NCI-H524 (cell line): ENCODE results near the gene AUH.

Experiments used
- DNase-seq, 2 experiments: peaks; one replicate each; lab custom pipeline; 2025; lab: John Stamatoyannopoulos, UW

AUH gene

DNA sequence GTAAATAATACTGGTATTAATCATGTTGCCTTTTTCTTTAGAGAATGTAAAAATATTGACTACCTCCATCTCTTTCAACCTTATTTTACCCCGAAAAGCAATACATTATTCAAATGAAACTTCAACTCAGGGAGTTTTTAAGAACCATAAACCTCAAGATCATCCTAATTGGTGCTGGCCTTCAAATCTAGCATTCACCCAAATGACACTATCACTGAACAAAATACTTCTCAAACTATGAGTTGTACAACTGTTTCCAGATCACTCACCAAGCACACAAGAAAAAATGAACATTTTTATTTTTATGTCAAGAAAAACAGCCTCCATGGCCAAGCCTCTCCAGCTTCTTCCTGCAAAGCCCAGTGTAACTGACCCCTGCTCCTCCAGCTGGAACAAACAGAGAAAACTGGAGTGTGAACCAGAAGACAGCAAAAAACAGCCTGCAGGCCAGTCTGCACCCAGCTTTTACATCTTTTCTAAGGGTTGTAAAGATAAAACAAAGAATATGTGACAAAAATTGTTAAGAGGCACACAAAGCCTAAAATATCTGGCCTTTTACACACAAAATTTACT lies 21.2 kb downstream of the AUH start:
- no peak for DNase-seq

DNA sequence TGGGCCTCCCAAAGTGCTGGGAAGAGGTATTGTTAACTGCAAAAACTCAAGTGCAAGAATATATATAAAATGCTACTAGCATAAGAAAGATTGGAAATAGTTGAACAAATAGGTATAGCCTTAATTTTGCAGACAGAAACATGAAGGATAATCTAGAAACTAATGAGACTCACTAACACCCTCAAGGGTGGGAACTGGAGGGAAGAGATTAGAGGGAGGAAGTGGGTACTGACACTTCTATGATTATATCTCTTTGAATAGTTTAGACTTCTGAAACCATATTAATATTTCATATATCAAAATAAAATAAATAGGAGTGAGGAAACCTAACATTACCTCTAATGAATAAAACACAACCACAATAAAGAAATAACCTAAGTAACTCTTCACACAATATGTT lies 23.0 kb downstream of the AUH start:
- DNase-seq: no peak

DNA sequence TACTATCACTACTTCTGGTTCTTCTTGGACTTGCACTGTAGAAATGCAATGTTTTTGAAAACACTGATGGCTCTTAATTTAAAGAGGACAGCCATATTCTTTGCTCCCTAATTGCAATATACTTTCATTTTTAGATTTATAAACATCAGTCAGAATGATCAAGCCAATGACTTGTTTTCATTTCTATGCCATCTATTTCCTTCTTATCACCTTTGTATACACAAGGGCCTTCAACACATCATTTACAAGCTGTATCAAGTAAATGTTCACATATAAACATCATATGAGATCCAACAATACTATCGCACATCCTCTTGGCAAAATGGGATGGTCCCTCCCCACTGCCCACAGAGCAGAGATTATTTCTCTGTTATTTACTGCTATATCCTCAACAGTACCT lies 24.9 kb downstream of the AUH start:
- no peak for DNase-seq

DNA sequence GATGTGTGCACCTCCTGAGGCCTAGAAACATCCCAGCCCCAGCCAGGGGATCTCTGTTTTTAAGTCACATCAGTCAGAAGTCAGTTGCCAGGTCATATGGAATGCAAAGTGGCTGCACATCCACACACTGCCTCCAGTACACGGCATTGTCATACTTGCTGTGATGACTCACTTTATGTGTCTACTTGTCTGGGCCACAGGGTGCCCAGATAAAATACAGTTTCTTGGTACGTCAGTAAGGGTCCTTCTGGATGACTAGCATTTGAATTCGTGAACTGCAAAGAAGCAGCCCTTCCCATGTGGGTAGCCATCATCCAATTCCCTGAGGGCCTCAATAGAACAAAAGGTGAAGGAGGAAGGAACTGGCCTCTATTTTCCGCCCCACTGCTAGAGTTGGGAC lies 27.7 kb downstream of the AUH start:
- no peak for DNase-seq

DNA sequence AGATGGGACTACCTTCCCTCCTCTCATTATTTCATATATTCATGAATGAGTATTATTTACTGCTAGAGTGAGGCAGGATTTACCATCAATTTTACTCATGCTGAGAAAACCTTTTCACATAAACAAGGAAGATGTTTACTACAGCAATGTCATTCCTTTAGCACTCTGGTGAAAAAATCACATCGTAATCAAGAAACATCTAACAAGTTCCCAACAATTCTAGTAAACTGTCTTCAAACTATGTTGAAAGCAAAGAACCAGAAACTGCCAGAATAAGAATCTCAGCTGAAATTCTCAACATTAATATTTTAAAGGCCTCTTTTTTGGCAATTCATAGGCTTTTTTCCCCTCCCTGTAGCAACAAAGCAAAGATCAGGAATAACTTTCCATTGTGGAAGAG lies 28.2 kb downstream of the AUH start:
- DNase-seq: no peak

DNA sequence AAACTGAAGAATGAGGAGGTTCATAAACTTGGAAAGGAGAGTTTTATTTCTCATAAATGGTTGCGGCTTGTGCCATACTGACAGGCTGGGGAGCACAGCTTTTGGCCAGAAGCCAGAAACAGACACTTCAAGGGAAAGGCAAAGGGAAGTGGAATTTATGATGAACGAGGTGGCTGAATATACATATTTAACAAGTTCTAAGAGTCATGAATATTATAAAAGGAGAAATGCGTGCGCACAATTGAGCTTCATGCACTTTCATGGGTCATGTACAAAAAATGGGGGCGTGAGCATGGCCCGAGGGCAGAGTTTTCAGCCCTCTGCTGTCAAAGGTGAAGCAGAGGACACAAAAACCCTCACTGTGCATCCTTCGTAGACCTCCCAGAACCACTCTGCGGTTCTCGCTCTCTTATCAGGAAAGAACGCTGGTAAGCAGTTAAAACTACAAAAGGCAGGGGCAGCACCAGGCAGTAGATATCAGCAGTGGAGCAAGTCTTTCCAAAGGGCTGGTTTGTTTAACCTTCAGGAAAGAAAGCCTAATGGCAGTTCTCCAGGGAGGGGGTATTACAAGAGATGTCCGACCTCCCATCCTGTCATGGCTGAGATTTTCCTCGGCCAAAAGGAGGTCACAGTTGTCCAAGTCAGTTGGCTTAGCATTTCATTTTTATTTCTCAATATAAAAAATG lies 29.0 kb downstream of the AUH start:
- DNase-seq: peak in 1 of 2 experiments; percentile 29

DNA sequence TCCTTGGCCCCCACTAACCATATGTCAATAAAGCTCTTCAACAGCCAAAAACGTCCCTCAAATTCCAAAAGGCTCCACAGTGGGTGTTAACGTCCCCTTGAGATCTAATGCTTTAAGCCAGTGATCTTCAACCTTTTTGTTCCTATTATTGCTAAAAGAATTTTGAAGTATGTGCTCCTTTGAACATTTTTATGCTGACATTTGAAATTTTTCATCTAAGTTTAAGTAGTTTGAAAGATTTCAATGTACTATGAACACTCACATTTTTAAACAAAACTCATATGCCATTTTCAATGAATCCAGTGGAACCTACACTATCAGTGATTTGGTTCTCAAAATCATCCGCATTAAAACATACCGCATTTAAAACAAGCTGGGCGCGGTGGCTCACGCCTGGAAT lies 29.9 kb downstream of the AUH start:
- DNase-seq: no peak

DNA sequence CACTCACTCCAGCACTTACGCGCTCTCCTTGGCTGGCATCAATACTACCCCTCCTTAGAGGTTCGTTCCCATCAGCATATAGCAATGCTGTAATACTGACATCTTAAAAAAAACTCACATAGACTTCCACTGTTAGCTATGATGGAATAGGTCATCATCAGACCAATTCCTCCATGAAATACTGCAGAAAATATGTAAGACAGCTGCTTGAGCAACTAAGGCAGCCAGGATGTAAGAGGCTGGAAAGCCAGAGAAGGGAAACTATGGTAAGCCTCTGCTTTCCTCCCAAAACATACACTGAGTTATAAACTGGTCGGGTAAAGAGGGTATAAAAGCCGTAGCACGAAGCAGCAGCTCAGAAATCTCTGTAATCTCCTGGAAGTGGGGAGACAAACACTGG lies 33.5 kb downstream of the AUH start:
- DNase-seq: no peak

DNA sequence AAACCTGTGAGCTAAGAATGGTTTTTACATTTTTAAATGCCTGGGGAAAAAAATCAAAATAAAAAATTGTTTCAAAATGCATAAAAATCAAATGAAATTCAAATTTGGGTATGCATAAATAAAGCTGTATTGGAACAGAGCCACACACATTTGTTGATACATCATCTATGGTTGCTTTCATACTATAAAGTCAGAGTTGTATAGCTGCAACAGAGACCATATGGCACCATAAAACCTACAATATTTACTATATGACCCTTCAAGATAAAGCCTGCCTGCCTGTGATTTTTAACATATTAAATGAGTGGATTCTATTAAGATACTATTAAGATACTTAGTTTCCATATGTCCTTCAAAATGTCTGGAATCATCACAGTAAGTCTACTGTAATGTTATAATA lies 40.0 kb downstream of the AUH start:
- peak in 1 of 2 experiments; percentile 26 for DNase-seq

DNA sequence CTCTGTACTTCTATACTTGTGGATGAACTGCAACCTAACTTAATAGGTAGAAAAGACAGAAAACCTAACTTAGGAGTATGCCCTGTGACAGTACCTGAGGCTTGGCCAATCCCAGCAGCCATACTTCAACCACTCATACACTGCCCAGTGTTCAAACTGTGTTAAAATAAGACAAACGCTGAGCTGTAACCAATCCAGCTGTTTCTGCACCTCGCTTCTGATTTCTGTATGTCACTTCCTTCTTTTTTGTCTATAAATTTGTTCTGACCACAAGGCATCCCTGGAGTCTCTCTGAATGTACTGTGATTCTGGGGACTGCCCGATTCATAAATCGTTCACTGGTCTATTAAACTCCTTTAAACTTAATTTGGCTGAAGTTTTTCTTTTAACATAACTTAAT lies 41.4 kb downstream of the AUH start:
- no peak for DNase-seq

DNA sequence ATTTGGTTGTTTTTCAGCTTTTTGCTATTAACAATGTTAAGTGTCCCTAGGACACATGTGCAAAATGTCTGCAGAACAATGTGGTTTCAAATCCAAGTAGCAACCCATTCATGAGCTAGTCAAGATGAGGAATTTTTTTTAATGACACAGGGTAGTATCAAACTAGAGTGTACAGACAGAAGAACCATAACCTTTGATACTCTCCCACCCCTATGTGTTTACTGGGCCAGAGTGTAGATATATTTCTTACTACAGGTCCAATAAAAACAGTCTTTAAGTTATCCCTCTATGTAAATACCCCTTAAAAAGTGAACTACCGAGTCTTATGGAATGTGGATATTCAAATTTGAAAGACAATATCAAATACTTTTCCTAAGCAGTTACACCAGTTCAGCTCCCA lies 45.6 kb downstream of the AUH start:
- DNase-seq: no peak

DNA sequence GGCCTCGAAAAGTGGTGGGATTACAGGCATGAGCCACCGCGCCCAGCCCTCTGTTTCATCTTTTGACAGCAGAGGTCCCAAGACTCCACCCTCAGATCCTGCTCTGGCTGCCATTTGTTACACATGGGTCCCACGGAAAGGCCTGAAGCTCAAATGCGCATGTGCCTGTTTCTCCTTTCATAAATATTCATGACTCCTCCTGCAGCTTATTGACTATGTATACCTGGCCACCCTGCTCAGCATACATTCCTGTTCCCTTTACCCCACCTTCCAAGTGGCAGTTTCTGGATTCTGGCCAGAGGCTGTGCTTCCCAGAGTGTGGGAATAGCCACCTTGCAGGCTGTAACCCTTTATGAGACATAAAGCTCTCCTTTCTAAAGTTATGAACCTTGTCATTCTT lies 46.5 kb downstream of the AUH start:
- no peak for DNase-seq

DNA sequence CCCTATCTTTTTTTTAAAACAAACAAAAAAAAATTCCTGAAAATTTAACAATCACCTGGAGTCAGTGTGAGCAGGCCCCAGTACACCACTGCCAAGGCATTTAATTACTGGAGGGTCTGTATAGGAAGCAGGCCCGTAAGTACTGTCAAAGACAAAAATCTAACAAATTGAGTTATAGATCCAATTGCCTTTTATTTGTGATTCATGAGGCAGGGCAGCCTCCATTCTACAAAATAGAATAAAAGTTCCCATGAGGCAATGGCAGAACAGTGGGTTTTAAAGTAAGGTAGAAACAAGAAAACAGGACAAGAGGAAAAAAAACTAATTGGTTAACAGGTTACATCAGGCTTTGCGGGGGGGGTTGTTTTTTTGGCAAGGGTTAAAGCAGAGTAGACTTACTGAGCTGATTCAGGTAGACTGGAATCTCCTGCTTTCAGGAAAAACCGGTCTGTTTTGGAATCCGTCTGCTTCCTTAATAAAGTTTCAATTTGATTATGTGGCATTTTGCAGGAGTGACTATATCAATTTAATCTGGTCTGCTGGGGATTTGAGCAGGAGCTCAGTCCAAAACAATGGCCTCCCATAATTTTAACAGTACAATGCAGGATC lies 48.9 kb downstream of the AUH start:
- DNase-seq: no peak

DNA sequence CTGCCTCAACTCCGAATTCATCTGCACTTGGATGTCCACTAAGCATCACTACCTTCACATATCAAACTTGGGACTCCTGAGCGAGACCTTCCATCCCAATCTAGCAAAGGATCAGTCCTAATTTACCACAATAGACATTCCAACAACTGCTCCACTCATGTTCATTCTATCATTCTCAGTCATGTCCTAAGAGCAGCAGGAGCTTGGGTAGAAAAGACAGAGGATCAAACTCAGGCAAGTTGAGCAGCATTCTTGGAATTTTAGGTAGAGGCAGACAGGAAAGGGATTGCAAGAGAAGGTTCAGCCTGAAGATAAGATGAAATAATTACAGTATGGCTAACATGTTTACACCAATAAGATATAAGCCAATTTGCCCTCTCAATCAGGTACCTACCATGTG lies 51.7 kb downstream of the AUH start:
- DNase-seq: no peak

DNA sequence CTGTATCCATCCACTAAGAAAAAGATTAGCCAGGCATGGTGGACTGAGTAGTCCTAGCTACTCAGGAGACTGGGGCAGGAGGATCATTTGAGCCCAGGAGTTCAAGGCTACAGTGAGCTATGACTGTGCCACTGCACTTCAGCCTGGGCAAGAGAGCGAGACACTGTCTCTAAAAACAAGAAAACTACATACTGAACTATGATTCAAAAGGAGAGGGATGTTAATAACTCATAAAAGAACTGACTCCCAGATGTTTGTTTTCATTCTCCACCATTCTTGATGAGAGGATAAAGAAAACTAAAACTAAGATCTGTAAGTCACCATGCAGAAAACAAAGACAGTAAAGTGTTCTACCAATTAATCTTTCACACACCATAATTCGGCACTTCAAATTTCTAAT lies 53.5 kb downstream of the AUH start:
- no peak for DNase-seq

DNA sequence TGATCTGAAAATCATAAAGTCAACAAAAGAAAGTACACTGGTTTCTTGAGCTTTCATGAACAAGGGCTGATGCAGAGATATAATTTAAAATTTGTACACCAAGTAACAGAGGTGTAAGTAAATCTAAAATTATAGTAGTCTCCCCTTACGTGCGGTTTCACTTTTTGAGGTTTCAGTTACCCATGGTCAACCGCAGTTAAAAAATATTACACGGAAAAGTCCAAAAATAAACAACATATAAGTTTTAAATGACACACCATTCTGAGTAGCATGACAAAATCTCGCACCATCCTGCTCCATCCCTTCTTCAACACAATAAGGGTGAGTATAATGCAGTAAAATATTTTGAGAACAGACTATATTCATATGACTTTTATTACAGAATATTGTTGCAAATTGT lies 54.4 kb downstream of the AUH start:
- DNase-seq: no peak

DNA sequence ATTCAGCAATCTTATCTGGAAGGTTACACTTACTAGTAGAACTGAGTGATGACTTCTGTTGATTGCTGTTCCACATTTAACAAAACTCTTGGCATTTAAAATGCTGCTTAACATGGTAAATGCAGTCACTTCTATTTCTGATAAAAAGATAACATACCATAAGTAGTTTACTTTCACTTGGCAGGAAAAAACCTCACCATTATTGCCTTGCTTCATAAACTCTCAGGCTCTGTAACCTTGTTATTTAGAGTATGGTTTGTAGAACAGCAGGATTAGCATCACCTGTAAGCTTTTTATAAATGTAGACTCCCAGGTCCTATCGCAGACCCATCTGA lies 55.5 kb downstream of the AUH start:
- DNase-seq: no peak

DNA sequence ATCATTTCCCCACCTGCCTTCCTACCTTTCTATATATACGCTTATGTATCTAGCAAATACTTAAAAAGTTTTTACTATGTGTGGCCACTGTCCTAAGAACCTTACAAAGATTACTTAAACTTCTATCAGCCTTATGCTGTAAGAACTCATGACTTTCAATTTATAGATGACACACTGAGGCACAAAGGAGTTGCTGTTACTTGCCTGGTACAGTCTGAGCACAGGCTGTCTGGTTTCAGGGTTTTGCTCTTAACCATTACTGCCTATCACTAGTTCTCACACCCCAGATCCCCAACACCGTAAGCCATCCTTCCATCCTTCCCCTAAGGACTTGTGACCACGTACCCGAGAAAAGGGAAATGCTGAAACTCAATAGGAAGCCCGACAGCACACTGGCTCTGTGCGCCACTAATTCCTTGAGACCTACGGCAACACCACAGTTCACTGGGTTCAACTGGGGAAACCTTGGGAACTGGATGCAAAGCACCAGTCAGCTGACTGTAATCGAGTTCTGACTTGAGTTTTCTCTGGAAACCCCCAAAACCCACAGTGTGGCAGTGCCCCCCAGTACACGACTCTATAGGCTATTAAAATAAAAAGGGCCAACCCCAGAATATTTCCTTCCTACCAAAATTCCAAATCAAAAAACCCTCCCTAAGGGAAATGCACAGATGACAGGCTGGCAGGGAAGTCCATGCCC lies 56.0 kb downstream of the AUH start:
- no peak for DNase-seq

DNA sequence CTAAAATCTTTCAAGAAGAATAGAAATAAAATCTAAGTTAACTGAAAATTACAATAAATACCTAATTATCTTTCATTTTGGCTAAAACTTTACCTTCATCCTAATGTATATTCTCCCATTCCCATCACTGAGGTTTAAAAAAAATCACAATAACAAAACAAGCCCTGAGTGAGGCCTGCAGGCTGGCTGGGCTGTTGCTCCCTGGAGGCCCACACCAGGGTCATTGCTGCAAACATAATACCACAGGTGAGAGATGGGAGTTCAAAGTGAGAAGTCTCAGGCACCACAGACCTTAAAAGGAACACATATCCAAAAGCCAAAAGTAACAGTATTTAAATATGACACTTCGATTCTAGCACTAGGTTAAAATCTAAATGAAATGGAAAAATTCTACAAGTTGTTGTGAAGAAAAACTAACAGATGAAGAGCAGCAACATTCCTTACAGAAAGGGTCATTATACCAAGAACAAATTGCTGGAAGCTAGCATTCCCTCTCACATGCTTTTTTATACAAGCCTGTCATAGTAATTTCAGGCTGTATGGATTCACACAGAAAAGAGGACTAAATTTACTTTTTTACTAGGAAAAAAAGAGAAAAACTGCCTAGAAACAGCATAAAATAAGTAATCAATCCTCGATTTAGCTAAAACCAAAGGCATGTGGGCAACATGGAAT lies 57.8 kb downstream of the AUH start:
- no peak for DNase-seq

DNA sequence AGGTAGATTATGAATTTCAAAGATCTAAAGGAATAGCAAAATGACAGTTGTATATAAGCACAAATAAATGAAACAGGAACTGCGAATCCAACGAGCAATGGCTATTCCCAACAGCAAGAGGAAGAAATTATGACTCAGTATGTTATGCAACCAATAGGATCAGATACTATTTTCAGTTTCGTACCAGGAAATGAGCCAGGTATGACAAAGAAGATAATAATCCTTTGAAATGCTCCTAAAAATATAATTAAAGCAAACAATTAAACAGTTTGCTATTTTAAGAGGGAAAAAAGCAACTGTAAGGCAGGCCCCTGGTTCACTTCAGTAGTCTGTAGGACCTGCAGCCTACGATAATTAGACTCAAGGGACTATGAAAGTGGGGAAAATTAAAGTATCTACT lies 58.9 kb downstream of the AUH start:
- no peak for DNase-seq

DNA sequence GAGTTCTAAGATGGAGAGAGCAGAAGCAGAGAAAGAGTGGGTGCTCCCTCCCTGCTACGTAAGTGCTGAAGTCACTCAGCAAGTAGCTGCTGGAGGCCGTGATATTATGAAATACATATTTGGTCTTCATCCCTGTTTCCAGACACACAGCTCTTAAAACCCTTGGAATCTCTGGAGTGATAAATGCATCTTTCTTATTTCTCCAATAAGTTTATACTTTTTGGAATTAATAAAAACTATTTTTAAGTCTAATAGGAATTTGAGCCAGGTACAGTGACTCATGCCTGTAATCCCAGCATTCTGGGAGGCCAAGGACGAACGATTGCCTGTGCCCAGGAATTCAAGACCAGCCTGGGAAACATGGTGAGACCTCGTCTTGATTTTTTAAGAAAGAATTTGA lies 60.6 kb downstream of the AUH start:
- no peak for DNase-seq

DNA sequence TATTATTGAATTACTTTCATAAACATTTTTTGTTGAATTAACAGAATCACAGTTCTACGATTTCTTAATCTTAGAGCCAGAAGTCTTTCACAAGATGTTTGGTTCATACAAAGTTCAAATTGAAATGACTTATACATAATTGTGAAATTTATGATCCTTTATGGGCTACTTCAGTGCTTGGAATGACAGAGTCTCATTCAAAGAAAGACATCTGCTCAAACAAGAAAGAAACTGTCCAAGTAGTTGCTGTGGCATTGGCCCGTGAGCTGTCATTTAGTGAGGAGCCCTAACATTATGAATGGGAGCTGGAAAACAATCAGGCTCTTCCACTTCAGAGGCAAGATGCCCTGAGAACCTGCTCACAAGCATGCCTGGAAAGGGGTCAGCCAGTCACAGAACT lies 63.4 kb downstream of the AUH start:
- DNase-seq: no peak

DNA sequence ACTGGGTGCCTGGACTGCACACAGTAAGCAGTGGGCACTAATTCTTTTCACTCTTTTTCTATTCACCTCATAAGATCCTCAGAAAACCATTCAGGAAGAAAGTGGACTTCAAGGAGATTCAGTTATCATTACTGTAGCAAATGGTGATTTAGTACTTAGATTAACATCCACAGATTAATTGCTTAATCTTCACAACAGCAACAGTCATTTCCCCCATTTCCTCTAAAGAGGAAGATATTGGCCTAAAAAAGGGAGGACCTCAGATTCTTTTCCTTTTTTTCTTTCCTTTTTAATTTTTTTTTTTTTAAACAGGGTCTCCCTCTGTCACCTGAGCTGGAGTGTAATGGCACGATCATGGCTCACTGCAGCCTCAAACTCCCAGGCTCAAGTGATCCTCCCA lies 64.4 kb downstream of the AUH start:
- no peak for DNase-seq
